ENCODE results near the gene NFASC.

- TF ChIP-seq CTCF (IDR thresholded peaks at IDR 0.05; ENCODE audit: insufficient read depth, low read depth, low read length), result no peak
- no peak for TF ChIP-seq EZH2 (IDR thresholded peaks at IDR 0.05; ENCODE audit: insufficient read depth, low read length)
Measured at GRCh38 chr1:204894606-204895005, 23.9 kb downstream of the NFASC start.

Measured in astrocyte (in vitro differentiated cells and primary cell).